SKM-1 treated with dmso at 0.1 percent for 144 hours (cell line): ENCODE results near the gene VPS26C.
"Not testable (repeated sequence)": the region's sequence is repeated elsewhere in the genome, so short reads cannot be mapped to it uniquely, and the experiment has no call there.

Experiments used
- DNase-seq: peaks from one replicate; lab custom pipeline; 2025; ENCODE audit not compliant: unreplicated experiment; lab: John Stamatoyannopoulos, UW

The VPS26C gene

GRCh38 chr21:37231671-37232070 is 35.5 kb downstream of the VPS26C start:
- no peak for DNase-seq

- DNase-seq, result no peak
Measured at GRCh38 chr21:37231249-37231645, 35.9 kb downstream of the VPS26C start.

GRCh38 chr21:37230632-37231248 is 36.4 kb downstream of the VPS26C start:
- DNase-seq, result no peak

GRCh38 chr21:37228003-37228400 is 39.1 kb downstream of the VPS26C start:
- DNase-seq, result no peak

- DNase-seq, result no peak
Measured at GRCh38 chr21:37227071-37228002, 39.8 kb downstream of the VPS26C start.

- DNase-seq, result no peak
Measured at GRCh38 chr21:37226041-37226920, 40.9 kb downstream of the VPS26C start.

GRCh38 chr21:37224861-37225839 is 42.0 kb downstream of the VPS26C start:
- no peak for DNase-seq

- no peak for DNase-seq
Measured at GRCh38 chr21:37223804-37224345, 43.3 kb downstream of the VPS26C start.

- DNase-seq, result not testable (repeated sequence)
Measured at GRCh38 chr21:37222248-37222647, 44.9 kb downstream of the VPS26C start.

GRCh38 chr21:37220981-37221664 is 46.0 kb downstream of the VPS26C start:
- DNase-seq, result peak; percentile 92

- no peak for DNase-seq
Measured at GRCh38 chr21:37220433-37220980, 46.6 kb downstream of the VPS26C start.

- DNase-seq, result no peak
Measured at GRCh38 chr21:37219761-37220432, 47.2 kb downstream of the VPS26C start.

- DNase-seq, result no peak
Measured at GRCh38 chr21:37214952-37215351, 52.2 kb downstream of the VPS26C start.

GRCh38 chr21:37210799-37211198 is 56.3 kb downstream of the VPS26C start:
- DNase-seq, result no peak

- DNase-seq, result no peak
Measured at GRCh38 chr21:37210130-37210529, 57.0 kb downstream of the VPS26C start.

- DNase-seq, result no peak
Measured at GRCh38 chr21:37208741-37209225, 58.4 kb downstream of the VPS26C start.

- peak; percentile 70 for DNase-seq
Measured at GRCh38 chr21:37208056-37208721, 58.9 kb downstream of the VPS26C start.
